DMS79 treated with DMSO at 0.1 percent for 48 hours (cell line): ENCODE data around the gene DNAH2.

Source experiments
- DNase-seq: peaks from one replicate; lab custom pipeline; 2025; lab: John Stamatoyannopoulos, UW

Gene DNAH2

GRCh38 chr17:7875804-7876370 lies 158.3 kb downstream of the DNAH2 start:
- no peak for DNase-seq

- DNase-seq, result no peak
These were observed 160.7 kb downstream of the DNAH2 start for GRCh38 chr17:7878234-7878633.

GRCh38 chr17:7880076-7880868 lies 162.7 kb downstream of the DNAH2 start:
- DNase-seq, result no peak

- peak; percentile 76 for DNase-seq
These were observed 163.9 kb downstream of the DNAH2 start for GRCh38 chr17:7881276-7882054.

GRCh38 chr17:7882068-7882467 lies 164.5 kb downstream of the DNAH2 start:
- DNase-seq, result peak; percentile 76

GRCh38 chr17:7882629-7883028 lies 165.1 kb downstream of the DNAH2 start:
- DNase-seq, result no peak
